ENCODE data around the gene PRPH. TPM values are rescaled to one million over a fixed set of nuclear protein-coding genes. Genes with fewer than 3 reads are reported as not detected.
A peak's percentile ranks its signal among the peaks of the same experiment; 100 is the strongest.

The PRPH gene
- polyA plus RNA-seq, 2 of the 4 experiments (the other 2 are of a cell fraction) = 0.50 to 1.7 TPM

- TF ChIP-seq CHD4 (IDR thresholded peaks at IDR 0.05; ENCODE audit: borderline replicate concordance) = no peak
- no peak for TF ChIP-seq NFE2L2 (conservative IDR thresholded peaks at IDR 0.05; ENCODE audit: low read length)
- TF ChIP-seq POLR2A (IDR thresholded peaks at IDR 0.05; ENCODE audit: low read length) = peak; percentile 94
- TF ChIP-seq HES2 (IDR thresholded peaks at IDR 0.05) = no peak
- TF ChIP-seq BHLHE40 (IDR thresholded peaks at IDR 0.05; ENCODE audit: low read depth, low read length) = no peak
- peak; percentile 75; the same call in 1 of the 2 replicates for TF ChIP-seq RFX5 (IDR thresholded peaks at IDR 0.05)
- peak; percentile 14; the same call in 1 of the 2 replicates for TF ChIP-seq KDM1A (IDR thresholded peaks at IDR 0.05; ENCODE audit: low read depth)
- no peak for TF ChIP-seq JUNB (IDR thresholded peaks at IDR 0.05)
- TF ChIP-seq JUN (IDR thresholded peaks at IDR 0.05) = peak; percentile 30 to 77; a peak in 2 of 5 replicates
- no peak for TF ChIP-seq RCOR1 (IDR thresholded peaks at IDR 0.05; ENCODE audit: low read depth, low read length)
- TF ChIP-seq NPAS2 (CRISPR knock-in tag; IDR thresholded peaks at IDR 0.05; ENCODE audit: borderline replicate concordance) = no peak
- peak; percentile 33; the same call in 1 of the 2 replicates for TF ChIP-seq PHF8 (IDR thresholded peaks at IDR 0.05; ENCODE audit: borderline replicate concordance, low read depth)
- TF ChIP-seq ESRRA (IDR thresholded peaks at IDR 0.05; ENCODE audit: borderline replicate concordance, low read length) = no peak
- TF ChIP-seq GATA3 (IDR thresholded peaks at IDR 0.05; ENCODE audit: borderline replicate concordance) = peak; percentile 41; the same call in 1 of the 2 replicates
- TF ChIP-seq PBX3 (IDR thresholded peaks at IDR 0.05) = no peak
- TF ChIP-seq MAFK (IDR thresholded peaks at IDR 0.05; ENCODE audit: partially characterized antibody) = peak; percentile 8
- TF ChIP-seq ELK1 (IDR thresholded peaks at IDR 0.05; ENCODE audit: low read depth, low read length) = no peak
- TF ChIP-seq TFCP2L1 (CRISPR knock-in tag; IDR thresholded peaks at IDR 0.05) = no peak
- peak; percentile 82 for TF ChIP-seq REST (IDR thresholded peaks at IDR 0.05)
- TF ChIP-seq USF2 (IDR thresholded peaks at IDR 0.05) = no peak
- TF ChIP-seq HDAC2 (IDR thresholded peaks at IDR 0.05) = peak; percentile 98
- peak; percentile 51; the same call in 1 of the 2 replicates for TF ChIP-seq E2F6 (IDR thresholded peaks at IDR 0.05; ENCODE audit: borderline replicate concordance, low read depth)
- no peak for TF ChIP-seq RNF2 (IDR thresholded peaks at IDR 0.05; ENCODE audit: borderline replicate concordance, low read depth)
- TF ChIP-seq RARB (CRISPR knock-in tag; IDR thresholded peaks at IDR 0.05) = no peak
- TF ChIP-seq HEYL (CRISPR knock-in tag; IDR thresholded peaks at IDR 0.05) = no peak
- TF ChIP-seq FOXS1 (CRISPR knock-in tag; IDR thresholded peaks at IDR 0.05) = no peak
- no peak for TF ChIP-seq MYC (IDR thresholded peaks at IDR 0.05; ENCODE audit: borderline replicate concordance, low read length)
- TF ChIP-seq EP300 (IDR thresholded peaks at IDR 0.05) = no peak
- TF ChIP-seq EHF (CRISPR knock-in tag; IDR thresholded peaks at IDR 0.05) = no peak
- TF ChIP-seq ATOH8 (CRISPR knock-in tag; IDR thresholded peaks at IDR 0.05; ENCODE audit: low read depth) = no peak
- no peak for TF ChIP-seq CEBPB (IDR thresholded peaks at IDR 0.05)
- peak; percentile 98 for TF ChIP-seq KDM5A (IDR thresholded peaks at IDR 0.05)
- TF ChIP-seq FOSL2 (IDR thresholded peaks at IDR 0.05) = no peak
- TF ChIP-seq FOSL2 (CRISPR knock-in tag; IDR thresholded peaks at IDR 0.05) = no peak
- TF ChIP-seq SMC3 (IDR thresholded peaks at IDR 0.05) = no peak
- no peak for TF ChIP-seq EHMT2 (IDR thresholded peaks at IDR 0.05; ENCODE audit: low read depth)
Measured at GRCh38 chr12:49322708-49323523, 28.0 kb downstream of the PRPH start, which contains the start of gene TROAP (continued).

Measured in A549 (cell line).